GM21381 (cell line): ENCODE data around the gene KIF3C.
"Not testable (repeated sequence)": the region's sequence is repeated elsewhere in the genome, so short reads cannot be mapped to it uniquely, and the experiment has no call there.

Experiments used
- ATAC-seq: cut with Tn5 transposase; IDR thresholded peaks from one replicate; pipeline ENCODE4 v1.9.1; 2021; ENCODE audit warnings: mild to moderate bottlenecking, moderate library complexity; ENCODE audit not compliant: unreplicated experiment

KIF3C gene

DNA sequence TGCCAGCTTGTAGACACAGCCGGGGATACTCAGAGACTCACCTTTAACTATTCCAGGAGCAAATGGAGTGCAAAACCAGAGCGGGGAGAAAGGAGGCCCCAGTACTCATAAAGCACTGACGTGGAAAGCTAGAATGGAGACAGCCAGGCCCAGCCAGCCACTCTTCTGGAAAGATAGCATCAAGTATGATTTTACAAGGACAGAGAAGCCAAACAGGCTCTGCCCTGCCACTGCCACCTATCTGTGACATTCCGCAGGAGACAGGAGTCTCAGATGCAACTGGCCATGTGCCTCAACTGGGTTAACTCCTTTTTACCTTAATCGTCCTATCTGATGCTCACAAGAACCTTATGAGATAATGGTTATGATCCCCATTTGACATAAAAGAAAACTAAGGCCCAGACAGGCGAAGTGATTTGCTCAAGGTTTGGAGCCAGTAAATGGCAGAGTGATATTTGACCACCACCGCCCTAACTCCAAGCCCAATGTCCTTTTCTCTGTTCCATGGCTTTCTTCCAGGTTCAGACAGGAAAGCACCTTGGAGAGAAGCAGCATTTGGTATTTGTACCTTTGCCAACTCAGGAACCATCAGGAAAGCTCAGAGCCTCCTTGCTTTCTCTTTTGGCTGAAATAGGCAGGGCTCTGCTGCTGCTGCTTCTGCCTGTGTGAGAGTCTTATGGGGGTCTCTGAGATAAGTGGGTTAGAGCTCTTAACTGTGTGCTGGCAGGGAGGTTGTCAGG is 15.6 kb downstream of the KIF3C start:
- ATAC-seq: no peak

GRCh38 chr2:25964891-25965290 is 17.4 kb downstream of the KIF3C start:
- no peak for ATAC-seq

- ATAC-seq: no peak
Observed at GRCh38 chr2:25960920-25961319, 21.4 kb downstream of the KIF3C start.

DNA sequence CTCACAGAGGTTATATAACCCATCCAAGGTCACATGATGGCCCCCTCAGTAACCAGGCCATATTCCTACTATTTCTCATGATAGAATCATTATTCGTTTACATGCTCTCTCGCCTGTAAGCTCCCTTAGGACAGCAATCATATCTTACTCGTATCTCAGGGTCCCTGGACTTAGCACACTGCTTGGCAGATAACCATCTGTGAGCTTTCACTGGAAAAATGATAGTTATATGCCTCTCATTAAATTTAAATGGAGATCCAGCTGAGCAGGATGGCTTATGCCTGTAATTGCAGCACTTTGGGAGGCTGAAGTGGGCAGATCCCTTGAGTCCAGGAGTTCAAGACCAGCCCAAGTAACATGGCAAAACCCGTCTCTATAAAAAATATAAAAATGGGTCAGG is 21.9 kb downstream of the KIF3C start:
- no peak for ATAC-seq

GRCh38 chr2:25958611-25959010 is 23.7 kb downstream of the KIF3C start:
- not testable (repeated sequence) for ATAC-seq

DNA sequence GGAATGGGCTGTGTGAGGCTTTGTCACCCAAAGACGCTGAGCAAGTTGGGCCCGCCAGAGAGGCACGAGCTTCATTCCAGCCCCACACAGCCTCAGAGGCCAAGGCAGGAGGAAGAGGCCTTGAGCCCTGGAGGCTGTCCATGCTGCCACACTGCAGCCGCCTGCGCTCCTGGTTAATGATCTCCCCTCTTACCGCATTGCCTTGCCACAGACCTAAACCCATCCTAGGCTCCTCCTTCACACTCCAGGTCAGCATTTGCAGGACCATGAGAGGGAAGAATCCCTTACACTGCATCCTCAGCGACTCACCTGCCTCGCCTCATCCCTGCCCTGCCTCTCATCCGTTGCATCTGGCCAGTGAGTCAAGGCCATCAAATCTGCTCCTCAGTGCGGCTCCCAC is 24.6 kb downstream of the KIF3C start:
- ATAC-seq: no peak

DNA sequence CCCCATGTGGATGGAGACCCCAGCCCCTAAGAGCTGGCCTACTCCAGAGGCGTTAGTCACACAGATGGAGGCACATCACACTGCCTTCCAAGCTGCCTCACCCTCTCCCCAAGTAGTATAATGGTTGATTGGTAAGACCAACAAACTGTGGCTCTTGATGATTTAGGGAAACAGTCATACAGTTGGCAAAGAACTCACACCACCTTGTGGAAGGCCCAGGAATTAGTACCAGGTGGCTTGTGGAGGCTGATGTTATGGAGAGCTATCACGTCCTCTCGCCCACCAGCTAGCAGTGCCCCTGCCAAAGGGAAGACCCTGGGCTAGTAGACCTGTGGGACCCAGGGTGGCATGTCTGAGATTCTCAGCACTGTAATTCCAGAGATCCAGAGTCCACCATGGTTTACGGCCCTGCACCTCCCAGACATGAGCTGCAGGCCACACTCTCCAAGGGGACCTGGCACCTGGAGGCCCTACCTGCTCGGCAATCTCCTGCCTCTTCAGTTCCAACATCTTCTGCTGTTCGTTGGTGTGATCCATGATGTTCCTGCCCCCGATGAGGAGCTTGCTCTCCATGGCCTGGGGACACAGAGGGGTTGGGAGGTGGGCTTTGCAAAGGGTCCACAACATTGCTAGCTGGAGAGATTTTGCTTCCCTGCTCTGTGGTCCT is 26.3 kb downstream of the KIF3C start:
- no peak for ATAC-seq

- no peak for ATAC-seq
Observed at GRCh38 chr2:25955036-25955435, 27.3 kb downstream of the KIF3C start.

GRCh38 chr2:25954199-25954752 is 28.0 kb downstream of the KIF3C start:
- no peak for ATAC-seq

- no peak for ATAC-seq
Observed at GRCh38 chr2:25951071-25951547, 31.2 kb downstream of the KIF3C start.

DNA sequence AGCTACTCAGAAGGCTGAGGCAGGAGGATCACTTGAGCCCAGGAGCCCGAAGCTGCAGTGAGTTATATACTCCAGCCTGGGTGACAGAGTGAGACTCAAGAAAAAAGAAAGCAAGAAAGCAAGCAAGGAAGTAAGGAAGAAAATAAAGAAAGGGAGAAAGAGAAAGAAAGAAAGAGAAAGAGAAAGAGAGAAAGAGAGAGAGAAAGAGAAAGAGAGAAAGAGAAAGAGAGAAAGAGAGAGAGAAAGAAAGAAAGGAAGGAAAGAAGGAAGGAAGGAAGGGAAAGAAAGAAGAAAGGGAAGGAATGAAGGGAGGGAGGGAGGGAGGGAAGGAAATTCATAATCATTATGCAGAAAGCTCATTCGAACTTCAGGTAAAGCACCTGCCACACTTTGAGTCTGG is 33.9 kb downstream of the KIF3C start:
- ATAC-seq: no peak

DNA sequence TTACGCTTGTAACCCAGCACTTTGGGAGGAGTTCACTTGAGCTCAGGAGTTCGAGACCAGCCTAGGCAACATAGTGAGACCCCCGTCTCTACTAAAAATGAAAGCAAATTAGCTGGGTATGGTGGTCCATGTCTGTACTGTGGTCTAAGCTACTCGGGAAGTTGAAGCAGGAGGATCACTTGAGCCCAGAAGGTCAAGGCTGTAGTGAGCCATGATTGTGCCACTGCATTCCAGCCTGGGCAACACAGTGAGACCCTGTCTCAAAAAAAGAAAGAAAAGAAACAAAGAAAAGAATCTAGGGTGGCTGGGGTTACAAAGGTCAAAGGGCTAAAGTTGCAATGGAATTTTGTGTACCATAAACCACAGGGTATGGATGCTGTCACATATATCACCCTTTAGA is 41.3 kb downstream of the KIF3C start:
- ATAC-seq: no peak

DNA sequence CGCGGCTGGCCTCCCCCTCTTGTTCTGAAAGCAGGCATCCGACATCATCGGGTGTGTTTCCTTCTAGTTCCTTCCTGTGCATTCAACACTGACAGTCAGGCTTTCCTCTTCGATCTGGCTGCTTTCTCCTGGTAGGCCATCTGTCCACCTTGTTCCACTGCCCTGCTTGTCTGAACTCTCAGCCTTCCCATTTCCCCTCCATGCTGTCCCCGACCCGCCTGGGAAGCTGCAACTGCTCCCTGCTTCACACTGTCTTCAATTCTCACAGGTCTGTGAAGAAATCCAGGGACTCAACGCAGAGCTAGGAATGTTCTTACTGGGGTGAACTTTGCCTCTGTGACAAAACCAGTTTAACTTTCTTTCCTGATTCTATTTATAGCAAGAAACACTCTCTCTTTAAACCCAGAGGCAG is 43.0 kb downstream of the KIF3C start:
- ATAC-seq: no peak

DNA sequence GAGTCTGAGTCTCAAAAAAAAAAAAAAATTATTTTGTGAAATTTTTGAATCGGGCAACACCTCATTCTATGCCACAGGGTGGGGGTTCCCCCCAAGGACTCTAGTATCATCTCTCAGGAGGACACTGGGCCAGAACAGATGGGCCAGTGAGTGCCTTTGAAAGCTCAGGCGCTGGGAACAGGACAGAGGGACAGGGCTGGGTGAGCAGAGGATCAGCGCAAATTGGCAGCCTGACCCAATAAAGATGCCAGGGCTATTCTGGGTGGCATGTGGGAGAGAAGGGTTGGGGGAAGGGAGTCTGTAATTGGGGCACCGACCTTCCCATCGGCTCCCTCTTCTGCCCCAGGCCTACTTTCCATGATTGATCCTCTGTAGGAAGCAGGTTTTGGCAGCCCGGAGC is 44.0 kb downstream of the KIF3C start:
- ATAC-seq: no peak

DNA sequence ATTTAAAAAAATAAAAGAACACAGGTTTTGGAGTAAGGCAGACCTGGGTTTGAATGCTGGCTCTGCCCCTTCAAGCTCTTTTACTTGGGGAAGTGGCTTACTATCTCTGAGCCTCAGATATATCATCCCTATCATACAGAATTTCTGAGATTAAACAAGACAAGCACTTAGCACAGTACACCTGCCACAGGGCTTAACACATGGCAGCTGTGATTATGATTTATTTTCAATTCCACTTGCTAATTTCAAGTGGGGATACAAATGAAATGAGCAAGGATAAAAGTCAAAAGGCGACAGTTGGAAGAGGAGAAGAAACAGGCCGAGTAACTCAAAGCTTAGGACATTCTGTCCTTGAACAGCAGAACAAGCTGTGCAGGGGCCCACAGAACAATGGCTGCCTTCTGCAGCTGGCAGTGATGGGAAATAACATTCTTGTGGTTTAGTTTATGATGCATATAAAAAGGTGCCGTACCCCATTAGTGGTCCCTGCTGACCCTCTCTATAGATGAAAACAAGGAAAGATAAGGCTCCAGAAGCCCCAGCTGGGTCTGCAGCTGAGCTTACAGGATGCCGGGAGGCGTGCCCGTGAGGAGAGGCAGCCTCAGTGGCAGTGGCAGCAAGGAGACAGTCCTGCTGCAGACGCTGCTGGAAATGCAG is 45.3 kb downstream of the KIF3C start:
- no peak for ATAC-seq

DNA sequence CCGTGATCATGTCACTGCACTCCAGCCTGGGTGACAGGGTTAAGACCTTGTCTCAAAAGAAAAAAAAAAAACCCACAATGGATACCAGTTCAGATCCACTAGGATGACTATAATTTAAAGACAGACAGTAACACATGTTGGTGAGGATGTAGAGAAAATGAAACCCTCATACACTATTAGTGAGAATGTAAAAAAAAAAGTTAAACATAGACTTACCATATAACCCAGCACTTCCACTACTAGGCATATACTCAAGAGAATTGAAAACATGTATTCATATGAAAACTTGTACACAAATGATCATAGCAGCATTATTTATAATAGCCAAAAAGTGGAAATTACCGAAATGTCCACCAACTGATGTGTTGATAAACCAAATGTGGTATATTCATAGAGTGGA is 48.7 kb downstream of the KIF3C start:
- no peak for ATAC-seq

GRCh38 chr2:25929789-25930473 is 52.4 kb downstream of the KIF3C start:
- ATAC-seq: no peak

- no peak for ATAC-seq
Observed at GRCh38 chr2:25928668-25929067, 53.6 kb downstream of the KIF3C start.

DNA sequence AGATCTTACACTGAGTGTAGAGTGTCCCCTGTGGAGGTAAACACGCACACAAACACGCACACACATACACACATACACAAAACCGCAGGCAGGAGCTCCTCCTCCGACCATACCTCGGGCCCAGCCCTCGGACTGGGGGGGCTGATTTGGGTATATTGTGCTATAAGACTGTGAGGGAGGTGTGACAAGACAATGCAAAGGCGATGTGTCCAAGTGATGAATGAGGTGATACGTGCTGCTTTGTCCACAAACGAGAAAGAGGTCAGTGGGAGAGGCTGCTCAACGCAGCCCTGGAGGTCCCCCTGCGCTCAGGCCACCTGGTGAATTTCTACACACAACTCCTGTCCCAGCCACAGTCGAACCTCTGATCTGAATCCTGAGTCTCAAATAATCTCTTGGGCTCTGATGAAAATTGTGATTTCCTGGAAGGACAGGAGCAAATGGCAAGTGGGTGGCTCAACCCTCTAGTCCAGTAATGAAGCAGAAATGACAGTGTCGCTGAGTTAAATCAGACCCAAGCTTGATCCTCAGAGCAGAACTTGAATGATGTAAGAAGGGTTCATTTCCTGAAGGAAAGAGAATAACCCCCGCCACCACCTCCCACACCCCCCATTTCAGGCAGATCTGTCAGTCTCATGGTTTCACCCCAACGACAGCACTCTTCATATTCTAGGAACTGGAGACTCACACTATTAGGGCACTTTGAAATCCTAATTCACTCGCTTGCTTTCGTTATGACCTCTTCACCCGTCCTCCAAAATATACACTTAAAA is 55.1 kb downstream of the KIF3C start:
- no peak for ATAC-seq

DNA sequence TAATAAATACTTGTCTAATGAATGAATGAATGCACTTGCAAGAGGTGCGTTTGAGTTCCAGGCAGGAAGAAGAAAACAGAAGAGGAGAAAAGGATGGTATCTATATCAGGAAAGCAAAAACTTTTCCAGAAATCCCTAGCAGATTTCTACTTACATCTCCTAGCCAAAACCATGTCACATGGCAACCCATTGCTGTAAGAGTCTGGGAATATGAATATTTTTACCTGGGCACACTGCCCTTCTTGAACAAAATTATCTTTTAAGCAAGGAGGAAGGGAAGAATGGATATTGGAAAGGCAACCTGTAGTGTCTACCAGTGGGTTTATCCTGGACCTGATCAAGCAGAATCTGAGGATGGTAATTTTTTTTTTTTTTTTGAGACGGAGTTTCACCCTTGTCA is 59.8 kb downstream of the KIF3C start:
- no peak for ATAC-seq
